ENCODE measurements around the gene HTR3A. TPM values are rescaled to one million over a fixed set of nuclear protein-coding genes. Genes with fewer than 3 reads are reported as not detected.

Gene HTR3A
- total RNA-seq, 1 experiment from 2014 or later, result not detected

DNA sequence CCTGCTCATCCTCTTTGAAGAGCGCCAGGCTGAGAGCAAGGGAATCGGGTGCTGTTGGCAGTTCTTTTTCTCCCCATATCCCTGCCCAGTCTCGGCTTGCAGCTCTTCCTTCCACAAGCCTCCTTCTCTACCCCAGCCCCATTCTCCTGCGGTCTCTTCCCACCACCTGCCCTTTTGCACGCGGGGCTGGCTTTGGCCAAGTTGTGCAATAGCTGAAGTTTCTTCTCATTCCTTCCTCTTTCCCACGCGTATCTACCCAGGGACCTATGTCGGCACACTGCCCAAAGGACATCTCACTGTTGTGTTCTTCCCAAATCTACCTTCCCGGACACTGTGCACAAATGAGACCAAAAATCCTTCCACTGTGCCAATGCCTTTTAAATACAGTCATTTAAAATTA is 22.3 kb upstream of the HTR3A start:
- Mint-ChIP-seq H3K4me3 (ENCODE audit: unreplicated experiment) (no peak overlapping the region), H3K36me3 (ENCODE audit: insufficient read depth, unreplicated experiment) (no peaks in the 10 kb centered on the region), H3K4me1 (ENCODE audit: low read depth, unreplicated experiment) (no peaks in the 10 kb centered on the region), H3K27ac (ENCODE audit: unreplicated experiment) (no peak overlapping the region), H3K9me3 (ENCODE audit: unreplicated experiment) (no peaks in the 10 kb centered on the region), H3K27me3 (ENCODE audit: insufficient read depth, unreplicated experiment) (peaks cover 30% of the 10 kb centered on the region)
- Histone ChIP-seq H3K4me3 (ENCODE audit: low read depth, low read length) (no peak overlapping the region), H3K36me3 (ENCODE audit: control insufficient read depth, insufficient read depth, low read length) (no peaks in the 10 kb centered on the region), H3K4me1 (no peaks in the 10 kb centered on the region), H3K9me3 (no peaks in the 10 kb centered on the region), H3K27me3 (replicated peaks; ENCODE audit: control insufficient read depth, insufficient read depth, low read length) (no peaks in the 10 kb centered on the region; the same call in 1 of the 2 replicates)
- BruUV-seq (replicated peaks), result no TSS peak
- intact Hi-C loops (cut with micrococcal nuclease; ENCODE audit: unreplicated experiment), result no loop called here
- ChIA-PET CTCF (interaction anchor here (1.0 kb wide), 1 partner anchor 57 kb away, joined by 4 read pairs; no protein-coding TSS in a partner anchor), POLR2A (no interaction called here)
- DNase-seq, result no peak
- TF ChIP-seq CTCF (IDR thresholded peaks at IDR 0.05; ENCODE audit: insufficient read depth in 1 of 2, low read depth in 1 of 2, low read length in 1 of 2, severe bottlenecking in 1 of 2, unreplicated experiment in 1 of 2), result no peak

DNA sequence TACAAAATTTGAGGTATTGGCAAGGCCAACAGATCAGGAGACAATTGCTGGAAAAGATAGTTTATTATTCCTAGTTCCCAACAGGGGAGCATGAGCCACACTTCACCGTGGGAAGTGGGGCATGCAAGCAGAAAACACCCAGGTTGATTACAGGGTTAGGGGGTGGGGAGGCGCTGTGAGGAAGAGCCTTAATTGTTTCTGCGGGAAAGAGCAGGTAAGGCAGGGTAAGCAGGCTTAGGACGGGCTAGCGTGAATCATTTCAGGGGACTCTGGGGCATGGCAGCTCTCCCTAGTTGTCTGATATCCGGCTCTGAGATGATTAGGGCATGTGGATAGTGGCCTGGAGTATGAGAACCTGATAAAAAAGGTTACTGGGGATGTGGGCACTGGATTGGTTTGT is 20.7 kb upstream of the HTR3A start:
- Histone ChIP-seq H3K36me3 (ENCODE audit: control insufficient read depth, insufficient read depth, low read length) (no peaks in the 10 kb centered on the region), H3K9me3 (no peaks in the 10 kb centered on the region), H3K4me1 (no peaks in the 10 kb centered on the region), H3K27me3 (replicated peaks; ENCODE audit: control insufficient read depth, insufficient read depth, low read length) (peaks cover 2% of the 10 kb centered on the region), H3K4me3 (ENCODE audit: low read depth, low read length) (no peak overlapping the region)
- no peaks in the 10 kb centered on the region for H3K36me3 Mint-ChIP-seq (ENCODE audit: insufficient read depth, unreplicated experiment)
- no peak overlapping the region for H3K4me3 Mint-ChIP-seq (ENCODE audit: unreplicated experiment)
- CTCF ChIA-PET, result no interaction called here
- DNase-seq, result no peak
- no peak for TF ChIP-seq CTCF (IDR thresholded peaks at IDR 0.05; ENCODE audit: insufficient read depth in 1 of 2, low read depth in 1 of 2, low read length in 1 of 2, severe bottlenecking in 1 of 2, unreplicated experiment in 1 of 2)
- no peak overlapping the region for H3K27ac Mint-ChIP-seq (ENCODE audit: unreplicated experiment)
- H3K27me3 Mint-ChIP-seq (ENCODE audit: insufficient read depth, unreplicated experiment), result peaks cover 34% of the 10 kb centered on the region
- POLR2A ChIA-PET, result no interaction called here
- no peaks in the 10 kb centered on the region for H3K9me3 Mint-ChIP-seq (ENCODE audit: unreplicated experiment)
- BruUV-seq (replicated peaks), result no TSS peak
- H3K4me1 Mint-ChIP-seq (ENCODE audit: low read depth, unreplicated experiment), result no peaks in the 10 kb centered on the region
- intact Hi-C loops (cut with micrococcal nuclease; ENCODE audit: unreplicated experiment), result no loop called here

DNA sequence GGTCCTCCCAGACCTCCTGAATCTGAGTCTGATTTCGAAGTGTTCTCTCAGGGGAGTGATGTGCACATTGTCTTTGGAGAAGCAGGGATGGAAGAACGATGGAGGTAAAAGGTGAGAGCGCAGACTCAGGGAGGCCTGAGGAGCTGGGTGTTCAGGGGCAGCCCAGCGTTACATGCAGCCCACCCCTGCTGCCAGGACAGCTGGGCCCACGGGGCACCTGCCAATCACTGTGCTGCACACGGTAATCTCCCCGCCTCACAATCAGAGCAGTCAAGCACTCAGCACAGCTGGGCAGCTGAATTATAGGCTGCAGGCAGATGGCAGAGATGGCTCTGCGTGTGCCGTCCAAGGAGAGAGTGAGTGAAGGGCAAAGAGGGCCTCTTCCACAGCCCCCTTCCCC is 17.9 kb upstream of the HTR3A start:
- BruUV-seq (replicated peaks), result no TSS peak
- CTCF ChIA-PET, result interaction anchor here (1.3 to 2.1 kb wide), 2 partner anchors 61 to 305 kb away, joined by 3 to 4 read pairs; no protein-coding TSS in a partner anchor
- DNase-seq, result no peak
- no peaks in the 10 kb centered on the region for H3K9me3 ChIP-seq
- no peak overlapping the region for H3K4me3 ChIP-seq (ENCODE audit: low read depth, low read length)
- no peak overlapping the region for H3K4me3 Mint-ChIP-seq (ENCODE audit: unreplicated experiment)
- no peak overlapping the region for H3K27ac Mint-ChIP-seq (ENCODE audit: unreplicated experiment)
- H3K36me3 ChIP-seq (ENCODE audit: control insufficient read depth, insufficient read depth, low read length), result no peaks in the 10 kb centered on the region
- peaks cover 2% of the 10 kb centered on the region for H3K27me3 ChIP-seq (replicated peaks; ENCODE audit: control insufficient read depth, insufficient read depth, low read length)
- no peaks in the 10 kb centered on the region for H3K4me1 Mint-ChIP-seq (ENCODE audit: low read depth, unreplicated experiment)
- intact Hi-C loops (cut with micrococcal nuclease; ENCODE audit: unreplicated experiment), result no loop called here
- H3K27me3 Mint-ChIP-seq (ENCODE audit: insufficient read depth, unreplicated experiment), result peaks cover 31% of the 10 kb centered on the region
- no peaks in the 10 kb centered on the region for H3K36me3 Mint-ChIP-seq (ENCODE audit: insufficient read depth, unreplicated experiment)
- POLR2A ChIA-PET, result no interaction called here
- no peaks in the 10 kb centered on the region for H3K4me1 ChIP-seq
- no peaks in the 10 kb centered on the region for H3K9me3 Mint-ChIP-seq (ENCODE audit: unreplicated experiment)
- no peak for TF ChIP-seq CTCF (IDR thresholded peaks at IDR 0.05; ENCODE audit: insufficient read depth in 1 of 2, low read depth in 1 of 2, low read length in 1 of 2, severe bottlenecking in 1 of 2, unreplicated experiment in 1 of 2)

Data from Caco-2 (cell line).